HepG2 (cell line): ENCODE results near the gene SLC9A9.

Source experiments
- TF ChIP-seq, protein P1 (sequence below): sonication (generic); formaldehyde crosslinking; IDR thresholded peaks from 2 replicates; pipeline ENCODE4 v1.4.0; 2020; ENCODE audit warnings: missing genetic modification reagents
- TF ChIP-seq, protein P2 (sequence below): sonication (generic); formaldehyde crosslinking; IDR thresholded peaks from 2 replicates; pipeline ENCODE4 v1.4.0; 2020; ENCODE audit warnings: mild to moderate bottlenecking, low read depth, missing genetic modification reagents

DNA sequence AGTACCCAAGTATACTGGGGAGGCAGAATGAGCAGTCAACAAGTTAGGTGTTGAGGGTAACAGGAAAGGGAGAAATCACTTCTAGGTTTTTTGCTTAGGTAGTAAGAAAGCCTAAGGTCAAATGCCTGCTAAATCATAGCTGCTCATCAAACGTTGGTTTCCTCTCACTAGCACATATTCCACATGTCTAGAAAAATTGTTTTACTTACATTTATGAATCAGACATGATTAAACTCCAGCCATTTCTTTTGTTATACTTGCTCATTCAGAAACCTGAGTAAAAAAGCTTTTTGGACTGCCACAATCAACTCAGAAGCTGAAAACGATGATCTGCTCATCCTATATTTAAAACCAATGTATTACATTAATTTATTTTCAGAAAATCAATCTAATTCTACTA lies 40.2 kb downstream of the SLC9A9 start:
- TF ChIP-seq, protein P1, sequence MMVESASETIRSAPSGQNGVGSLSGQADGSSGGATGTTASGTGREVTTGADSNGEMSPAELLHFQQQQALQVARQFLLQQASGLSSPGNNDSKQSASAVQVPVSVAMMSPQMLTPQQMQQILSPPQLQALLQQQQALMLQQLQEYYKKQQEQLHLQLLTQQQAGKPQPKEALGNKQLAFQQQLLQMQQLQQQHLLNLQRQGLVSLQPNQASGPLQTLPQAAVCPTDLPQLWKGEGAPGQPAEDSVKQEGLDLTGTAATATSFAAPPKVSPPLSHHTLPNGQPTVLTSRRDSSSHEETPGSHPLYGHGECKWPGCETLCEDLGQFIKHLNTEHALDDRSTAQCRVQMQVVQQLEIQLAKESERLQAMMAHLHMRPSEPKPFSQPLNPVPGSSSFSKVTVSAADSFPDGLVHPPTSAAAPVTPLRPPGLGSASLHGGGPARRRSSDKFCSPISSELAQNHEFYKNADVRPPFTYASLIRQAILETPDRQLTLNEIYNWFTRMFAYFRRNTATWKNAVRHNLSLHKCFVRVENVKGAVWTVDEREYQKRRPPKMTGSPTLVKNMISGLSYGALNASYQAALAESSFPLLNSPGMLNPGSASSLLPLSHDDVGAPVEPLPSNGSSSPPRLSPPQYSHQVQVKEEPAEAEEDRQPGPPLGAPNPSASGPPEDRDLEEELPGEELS (CRISPR knock-in tag) = no peak
- TF ChIP-seq, protein P2, sequence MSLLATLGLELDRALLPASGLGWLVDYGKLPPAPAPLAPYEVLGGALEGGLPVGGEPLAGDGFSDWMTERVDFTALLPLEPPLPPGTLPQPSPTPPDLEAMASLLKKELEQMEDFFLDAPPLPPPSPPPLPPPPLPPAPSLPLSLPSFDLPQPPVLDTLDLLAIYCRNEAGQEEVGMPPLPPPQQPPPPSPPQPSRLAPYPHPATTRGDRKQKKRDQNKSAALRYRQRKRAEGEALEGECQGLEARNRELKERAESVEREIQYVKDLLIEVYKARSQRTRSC (CRISPR knock-in tag) = no peak
